Measurements from ENCODE around the gene JAKMIP2. TPM values are rescaled to one million over a fixed set of nuclear protein-coding genes. Genes with fewer than 3 reads are reported as not detected.

Gene JAKMIP2
- total RNA-seq, 1 experiment from 2014 or later = 6.4 TPM

DNA sequence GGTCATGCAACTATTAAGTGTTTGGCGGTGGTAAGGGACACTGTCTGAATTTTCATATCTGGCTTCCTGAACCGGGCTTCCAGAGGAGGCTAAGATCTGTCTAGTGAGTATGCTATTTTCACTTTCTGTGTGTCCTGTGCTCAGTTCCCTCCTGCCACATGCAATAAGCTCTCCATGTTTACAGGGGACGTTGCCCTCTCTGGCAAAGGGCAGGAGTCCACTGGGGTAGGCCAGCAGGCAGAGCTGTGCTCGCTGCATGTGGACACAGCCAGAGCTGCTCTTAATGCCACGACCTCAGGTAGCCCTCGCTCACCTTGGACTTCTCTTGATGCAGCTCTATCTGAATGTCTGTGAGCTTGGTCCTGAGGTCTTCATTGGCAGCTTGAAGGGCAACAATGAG, 111.2 kb downstream of the JAKMIP2 start:
- Histone ChIP-seq H4K20me1 (ENCODE audit: control insufficient read depth, insufficient read depth, insufficient read length) (no peaks in the 10 kb centered on the region), H2BK5ac (ENCODE audit: insufficient read length, low read length) (no peak overlapping the region), H2BK20ac (ENCODE audit: low read depth, low read length, poor library complexity, severe bottlenecking) (no peak overlapping the region), H3K27me3 (ENCODE audit: insufficient read depth, low read length) (no peaks in the 10 kb centered on the region), H3K79me2 (ENCODE audit: insufficient read depth, low read length) (no peaks in the 10 kb centered on the region), H2AK5ac (ENCODE audit: insufficient read length, low read length) (no peak overlapping the region), H3K4me1 (ENCODE audit: insufficient read depth, low read length) (no peaks in the 10 kb centered on the region), H3K27ac (ENCODE audit: insufficient read length, low read depth, low read length) (no peak overlapping the region), H4K8ac (replicated peaks; ENCODE audit: insufficient read length, low read depth, low read length) (no peak overlapping the region), H3K9ac (ENCODE audit: extremely low read depth, insufficient read length, low read length) (no peak overlapping the region), H2BK15ac (ENCODE audit: low read depth, low read length) (no peak overlapping the region), H3K56ac (ENCODE audit: insufficient read length, low read depth, low read length) (no peak overlapping the region), H2BK12ac (ENCODE audit: insufficient read length, low read depth, low read length) (no peak overlapping the region), H3K9me3 (ENCODE audit: control insufficient read depth, low read depth, low read length) (no peaks in the 10 kb centered on the region), H2BK120ac (ENCODE audit: low read depth, low read length, poor library complexity, severe bottlenecking) (no peak overlapping the region), H4K5ac (ENCODE audit: insufficient read length, low read depth, low read length) (no peak overlapping the region), H3K23ac (ENCODE audit: insufficient read length, low read depth, low read length) (no peak overlapping the region), H3K18ac (ENCODE audit: insufficient read length, low read depth, low read length) (no peak overlapping the region), H4K91ac (ENCODE audit: insufficient read length, low read depth, low read length) (no peak overlapping the region), H3K4ac (ENCODE audit: low read depth, low read length) (no peak overlapping the region), H2AFZ (ENCODE audit: low read length) (no peak overlapping the region), H3K23me2 (ENCODE audit: insufficient read length, low read depth, low read length, poor library complexity, severe bottlenecking) (no peaks in the 10 kb centered on the region), H3K14ac (ENCODE audit: insufficient read depth, low read length) (no peak overlapping the region), H3T11ph (ENCODE audit: low read length) (no peak overlapping the region), H3K4me2 (ENCODE audit: insufficient read depth, insufficient read length, low read length) (no peak overlapping the region), H3K79me1 (ENCODE audit: insufficient read depth, low read depth, low read length, poor library complexity, severe bottlenecking) (no peaks in the 10 kb centered on the region)
- Mint-ChIP-seq H3K27me3 (ENCODE audit: low read depth) (no peaks in the 10 kb centered on the region), H3K4me3 (no peak overlapping the region), H3K4me1 (peaks cover 3 to 4% of the 10 kb centered on the region in 2 experiments; a peak in 2 of 4 replicates), H3K9me3 (no peaks in the 10 kb centered on the region), H3K27ac (peak overlapping the region in 1 of 3 experiments; percentile 26; a peak in 1 of 7 replicates), H3K36me3 (ENCODE audit: insufficient read depth in 1 of 3, low read depth in 3 of 3) (peaks cover 9 to 20% (median 16%) of the 10 kb centered on the region in 3 experiments; a peak in 6 of 7 replicates)
- DNase-seq = no peak
- no CpG with 5 or more reads among the region's 6 CpGs for WGBS (ENCODE audit: extremely low coverage, insufficient read length, low lambda C conversion rate)
- TF ChIP-seq, protein P1, sequence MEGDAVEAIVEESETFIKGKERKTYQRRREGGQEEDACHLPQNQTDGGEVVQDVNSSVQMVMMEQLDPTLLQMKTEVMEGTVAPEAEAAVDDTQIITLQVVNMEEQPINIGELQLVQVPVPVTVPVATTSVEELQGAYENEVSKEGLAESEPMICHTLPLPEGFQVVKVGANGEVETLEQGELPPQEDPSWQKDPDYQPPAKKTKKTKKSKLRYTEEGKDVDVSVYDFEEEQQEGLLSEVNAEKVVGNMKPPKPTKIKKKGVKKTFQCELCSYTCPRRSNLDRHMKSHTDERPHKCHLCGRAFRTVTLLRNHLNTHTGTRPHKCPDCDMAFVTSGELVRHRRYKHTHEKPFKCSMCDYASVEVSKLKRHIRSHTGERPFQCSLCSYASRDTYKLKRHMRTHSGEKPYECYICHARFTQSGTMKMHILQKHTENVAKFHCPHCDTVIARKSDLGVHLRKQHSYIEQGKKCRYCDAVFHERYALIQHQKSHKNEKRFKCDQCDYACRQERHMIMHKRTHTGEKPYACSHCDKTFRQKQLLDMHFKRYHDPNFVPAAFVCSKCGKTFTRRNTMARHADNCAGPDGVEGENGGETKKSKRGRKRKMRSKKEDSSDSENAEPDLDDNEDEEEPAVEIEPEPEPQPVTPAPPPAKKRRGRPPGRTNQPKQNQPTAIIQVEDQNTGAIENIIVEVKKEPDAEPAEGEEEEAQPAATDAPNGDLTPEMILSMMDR (conservative IDR thresholded peaks at IDR 0.05) = no peak
